NCI-H524 (cell line): ENCODE measurements around the gene OLFML2A.

Experiments
- DNase-seq, 2 experiments: peaks; one replicate each; lab custom pipeline; 2025; lab: John Stamatoyannopoulos, UW

The OLFML2A gene

GRCh38 chr9:124797343-124798103 lies 20.6 kb downstream of the OLFML2A start:
- no peak for DNase-seq

DNA sequence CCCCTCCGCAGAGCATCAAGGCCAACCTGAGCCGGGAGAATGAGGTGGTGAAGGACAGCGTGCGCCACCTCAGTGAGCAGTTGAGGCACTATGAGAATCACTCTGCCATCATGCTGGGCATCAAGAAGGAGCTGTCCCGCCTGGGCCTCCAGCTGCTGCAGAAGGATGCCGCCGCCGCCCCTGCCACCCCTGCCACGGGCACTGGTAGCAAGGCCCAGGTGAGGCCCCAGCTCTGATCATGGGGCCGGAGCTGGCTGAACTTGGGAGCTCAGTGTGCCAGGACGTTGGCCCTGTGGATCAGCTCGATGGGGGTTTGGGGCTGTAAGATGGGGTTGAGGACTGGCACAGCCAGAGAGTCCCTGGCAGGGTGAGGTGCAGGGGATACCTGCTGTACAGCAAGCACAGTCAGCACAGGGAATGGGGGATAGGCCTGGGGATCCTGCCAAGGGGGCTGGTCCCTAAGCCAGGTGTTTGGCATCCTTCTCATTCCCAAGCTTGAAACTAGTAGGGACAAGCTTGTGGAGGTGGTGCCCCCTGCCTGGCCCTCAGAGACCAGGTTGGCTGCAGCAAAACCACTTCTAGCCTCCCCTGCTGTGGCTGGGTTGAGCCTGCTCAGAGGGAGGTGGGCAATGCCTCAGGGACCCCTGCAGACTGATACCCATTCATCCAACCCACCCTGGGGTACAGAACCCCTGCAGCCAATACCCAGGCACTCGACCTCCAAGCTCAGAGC lies 22.5 kb downstream of the OLFML2A start:
- no peak for DNase-seq

- DNase-seq, result no peak
These were observed 23.6 kb downstream of the OLFML2A start for GRCh38 chr9:124800306-124801259.

GRCh38 chr9:124801356-124801755 lies 24.4 kb downstream of the OLFML2A start:
- no peak for DNase-seq

GRCh38 chr9:124802426-124802825 lies 25.5 kb downstream of the OLFML2A start:
- DNase-seq, result no peak

DNA sequence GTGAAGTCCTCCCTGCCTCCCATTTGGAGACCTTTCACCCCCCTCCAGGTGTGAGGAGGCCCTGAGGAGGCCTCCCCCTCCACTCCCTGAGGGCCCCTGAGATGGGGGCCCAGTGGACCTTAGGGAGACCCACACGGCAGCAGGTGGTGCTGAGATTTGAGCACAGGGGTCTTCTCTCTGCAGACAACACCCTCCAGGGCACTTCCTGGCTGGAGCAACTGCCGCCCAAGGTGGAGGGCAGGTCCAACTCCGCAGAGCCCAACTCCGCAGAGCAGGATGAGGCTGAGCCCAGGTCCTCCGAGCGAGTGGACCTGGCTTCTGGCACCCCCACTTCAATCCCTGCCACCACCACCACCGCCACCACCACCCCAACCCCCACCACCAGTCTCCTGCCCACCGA lies 27.0 kb downstream of the OLFML2A start:
- DNase-seq, result no peak

DNA sequence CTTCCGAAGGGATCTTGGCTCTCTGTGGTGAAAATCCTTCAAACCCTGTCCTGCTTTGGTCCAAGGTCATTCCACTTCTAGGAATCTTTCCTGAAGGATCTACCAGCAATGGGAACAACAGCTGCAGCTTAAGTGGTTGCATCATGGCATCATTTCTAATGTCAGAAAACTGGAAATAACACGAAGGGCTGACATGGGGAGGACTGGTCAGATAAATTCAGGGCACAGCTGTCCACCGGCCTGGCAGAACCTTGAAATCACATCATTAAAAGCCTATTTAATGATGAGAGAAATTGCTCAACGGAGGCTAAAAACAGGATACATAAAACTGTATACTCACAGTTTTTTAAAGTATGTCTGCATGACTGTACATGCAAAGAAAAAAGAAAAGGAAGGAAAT lies 28.3 kb downstream of the OLFML2A start:
- DNase-seq, result no peak

GRCh38 chr9:124808246-124808956 lies 31.5 kb downstream of the OLFML2A start:
- no peak for DNase-seq

DNA sequence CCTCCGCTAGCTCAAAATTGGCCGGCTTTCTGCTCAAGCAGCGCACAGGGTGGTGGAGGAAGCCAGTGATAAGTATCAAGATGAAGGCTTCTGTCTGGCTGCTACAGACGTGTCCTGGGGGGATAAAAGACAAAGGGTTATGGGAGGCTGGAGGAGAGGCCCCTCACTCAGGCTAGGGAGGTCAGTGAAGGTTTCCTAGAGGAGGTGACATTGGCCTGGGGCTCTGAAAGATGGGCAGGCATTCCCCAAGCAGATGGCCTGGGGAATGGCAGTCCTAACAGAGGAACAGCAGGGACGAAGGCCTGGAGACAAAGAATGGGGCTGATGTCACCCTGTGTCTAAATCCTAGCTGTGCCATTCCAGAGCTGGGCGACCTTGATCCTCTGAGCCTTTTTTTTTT lies 32.3 kb downstream of the OLFML2A start:
- no peak for DNase-seq

GRCh38 chr9:124809741-124810500 lies 33.0 kb downstream of the OLFML2A start:
- no peak for DNase-seq

DNA sequence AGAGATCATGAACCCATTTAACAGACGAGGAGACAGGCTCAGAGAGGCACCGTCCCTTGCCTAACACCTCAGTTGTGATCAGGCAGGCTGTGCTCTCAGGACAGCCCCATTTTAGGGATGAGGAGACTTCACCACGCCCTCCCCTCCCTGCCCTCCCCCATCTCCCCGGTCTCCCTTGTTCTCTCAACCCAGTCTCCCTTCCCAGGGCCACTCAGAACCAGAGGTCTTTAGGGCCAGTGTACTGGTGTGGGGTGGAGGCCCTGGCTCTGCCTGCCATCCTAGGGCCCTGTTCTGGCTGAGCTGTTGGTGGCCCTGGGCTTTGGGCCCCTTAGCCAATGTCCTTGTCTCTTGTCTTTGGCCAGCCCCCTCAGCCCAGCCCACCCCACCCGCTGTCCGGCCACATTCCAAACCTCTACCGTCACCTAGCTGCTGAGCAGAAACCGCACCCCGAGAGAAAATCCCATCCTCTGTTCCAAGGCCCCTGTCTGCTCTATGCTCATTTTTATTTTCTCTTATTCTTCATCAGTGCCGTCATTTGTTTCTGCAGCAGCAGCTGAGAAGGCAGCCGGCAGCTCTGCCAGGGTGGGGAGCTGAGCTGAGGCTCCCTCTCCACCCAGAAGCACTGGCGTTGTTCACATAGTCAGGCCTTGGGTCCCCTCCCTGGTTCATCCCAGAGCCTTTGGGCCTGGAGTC lies 33.9 kb downstream of the OLFML2A start:
- DNase-seq, result no peak

- no peak for DNase-seq
These were observed 35.5 kb downstream of the OLFML2A start for GRCh38 chr9:124812441-124812876.

GRCh38 chr9:124813041-124813440 lies 36.1 kb downstream of the OLFML2A start:
- no peak for DNase-seq

DNA sequence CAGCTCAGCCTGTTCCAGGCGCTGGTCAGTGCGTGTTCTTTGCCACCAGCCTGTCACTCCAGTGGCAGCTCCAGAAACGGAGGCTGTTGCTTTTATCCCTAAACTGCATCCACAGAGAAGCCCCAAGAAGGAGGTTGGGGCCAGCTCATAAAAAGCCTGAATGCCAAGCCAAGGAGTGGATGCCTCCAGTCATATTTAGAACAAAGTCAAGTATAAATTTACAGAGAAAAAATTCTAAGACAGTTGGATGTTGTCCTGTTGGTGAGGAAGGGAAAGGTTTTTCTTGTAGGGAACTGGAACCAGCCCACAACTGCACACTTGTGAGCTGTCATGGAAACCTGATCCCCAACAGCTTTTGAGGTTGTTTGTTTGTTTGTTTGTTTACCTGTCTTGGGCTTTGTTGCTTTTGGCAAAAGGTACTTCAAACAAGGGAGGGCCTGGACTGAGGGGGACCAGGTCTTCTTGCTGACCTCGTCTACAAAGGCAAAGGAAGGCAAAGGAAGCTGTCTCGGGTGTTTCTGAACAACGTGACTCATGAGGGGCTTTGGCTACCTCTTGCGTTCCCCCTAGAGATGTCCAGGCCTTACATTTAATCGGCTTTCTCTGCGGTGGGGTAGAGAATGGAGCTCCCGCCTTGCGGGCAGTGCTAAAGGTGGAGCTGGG lies 36.7 kb downstream of the OLFML2A start:
- DNase-seq, result no peak

DNA sequence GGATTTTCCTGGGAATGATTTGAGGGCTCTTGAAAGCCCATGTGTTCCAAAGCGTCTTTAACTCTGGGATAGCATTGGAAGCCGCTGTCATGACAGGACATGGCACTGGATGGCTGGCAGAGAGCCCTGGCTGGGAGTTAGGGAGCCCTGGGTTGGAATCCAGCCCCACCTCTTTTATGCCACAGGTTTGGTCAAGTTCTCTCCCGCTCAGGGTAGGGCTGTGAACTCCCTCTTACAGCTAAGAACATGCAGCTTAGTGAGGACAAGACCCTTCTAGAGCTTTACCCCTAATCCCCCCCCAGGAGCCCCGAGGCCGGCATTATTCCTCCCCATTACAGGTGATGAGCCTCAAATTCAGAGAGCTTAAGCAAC lies 37.2 kb downstream of the OLFML2A start:
- no peak for DNase-seq

DNA sequence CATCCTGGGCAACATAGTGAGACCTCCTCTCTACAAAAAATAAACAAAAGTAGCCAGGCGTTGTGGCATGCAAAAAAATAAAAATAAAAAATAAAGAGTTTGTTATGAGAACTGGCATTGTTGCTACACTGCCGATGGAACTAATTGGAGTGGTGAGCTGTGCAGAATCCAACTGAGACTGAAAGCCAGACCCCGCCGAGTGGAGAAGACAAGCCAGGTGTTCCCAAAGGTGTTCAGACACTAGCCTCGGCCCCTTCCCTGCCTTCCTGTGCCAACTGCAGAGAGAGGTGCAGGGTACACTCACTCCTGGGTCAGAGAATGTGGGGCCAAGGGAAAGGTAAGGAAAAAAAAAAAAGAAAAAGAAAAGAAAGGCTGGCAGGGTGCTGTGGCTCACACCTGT lies 38.7 kb downstream of the OLFML2A start:
- no peak for DNase-seq

- no peak for DNase-seq
These were observed 41.7 kb downstream of the OLFML2A start for GRCh38 chr9:124818431-124819281.

DNA sequence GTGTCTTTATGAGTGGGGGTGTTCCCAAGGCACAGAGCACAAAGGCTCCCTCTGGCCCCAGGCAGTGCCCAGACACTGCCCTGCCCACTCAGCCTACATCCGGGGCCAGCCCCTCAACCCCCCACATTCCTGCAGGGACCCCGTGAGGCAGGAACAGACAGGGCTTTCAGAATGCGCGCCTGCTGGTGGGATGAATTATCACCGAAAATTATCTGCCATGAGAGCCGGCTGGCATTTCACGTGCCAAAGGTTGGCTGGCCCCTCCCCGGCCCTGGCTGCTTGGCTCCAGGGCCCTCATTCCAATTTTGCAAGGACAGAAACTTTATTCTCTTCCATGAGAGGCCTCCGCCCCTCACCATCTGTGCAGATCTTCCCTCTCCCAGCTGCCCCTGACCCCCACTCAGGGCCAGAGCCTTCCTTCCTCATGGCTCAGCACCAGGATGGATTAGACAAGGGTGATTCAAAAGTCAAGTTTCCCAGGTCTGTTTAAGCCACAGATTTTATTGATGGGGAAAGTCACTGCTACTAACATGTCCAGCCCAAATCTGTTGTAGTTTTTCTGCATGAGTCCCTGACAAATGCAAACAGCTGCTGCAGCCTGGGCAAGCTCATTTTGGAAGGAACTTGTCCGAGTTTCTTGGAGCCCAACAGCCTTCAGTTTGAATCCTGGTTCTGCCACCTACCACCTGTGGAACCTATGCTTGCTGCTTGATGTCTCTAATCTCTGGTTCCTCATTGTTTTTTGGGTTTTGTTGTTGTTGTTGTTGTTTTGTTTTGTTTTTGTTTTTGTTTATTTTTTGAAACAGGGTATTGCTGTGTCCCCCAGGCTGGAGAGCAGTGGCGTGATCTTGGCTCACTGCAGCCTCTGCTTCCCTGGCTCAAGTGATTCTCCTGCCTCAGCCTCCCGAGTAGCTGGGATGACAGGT lies 44.0 kb downstream of the OLFML2A start:
- DNase-seq, result peak; percentile 82 to 91
